ENCODE results near the gene CHRM5.

Gene CHRM5

GRCh38 chr15:34065941-34066340 is 97.6 kb downstream of the CHRM5 start:
- no peak for TF ChIP-seq CTCF (IDR thresholded peaks at IDR 0.05; ENCODE audit: low read depth, low read length)
- DNase-seq (ENCODE audit: extremely low read depth, low read depth), result no peak

- DNase-seq (ENCODE audit: extremely low read depth, low read depth), result no peak
- no peak for TF ChIP-seq CTCF (IDR thresholded peaks at IDR 0.05; ENCODE audit: low read depth, low read length)
These were observed 101.7 kb downstream of the CHRM5 start for GRCh38 chr15:34070003-34070402.

GRCh38 chr15:34076785-34077184 is 108.5 kb downstream of the CHRM5 start:
- no peak for TF ChIP-seq CTCF (IDR thresholded peaks at IDR 0.05; ENCODE audit: low read depth, low read length)
- DNase-seq (ENCODE audit: extremely low read depth, low read depth), result no peak

- TF ChIP-seq CTCF (IDR thresholded peaks at IDR 0.05; ENCODE audit: low read depth, low read length), result no peak
- DNase-seq (ENCODE audit: extremely low read depth, low read depth), result no peak
These were observed 110.6 kb downstream of the CHRM5 start for GRCh38 chr15:34078900-34079299.

GRCh38 chr15:34079904-34080303 is 111.6 kb downstream of the CHRM5 start:
- no peak for TF ChIP-seq CTCF (IDR thresholded peaks at IDR 0.05; ENCODE audit: low read depth, low read length)
- DNase-seq (ENCODE audit: extremely low read depth, low read depth), result no peak

GRCh38 chr15:34084086-34084485 is 115.8 kb downstream of the CHRM5 start:
- no peak for DNase-seq (ENCODE audit: extremely low read depth, low read depth)
- no peak for TF ChIP-seq CTCF (IDR thresholded peaks at IDR 0.05; ENCODE audit: low read depth, low read length)

GRCh38 chr15:34085746-34086145 is 117.4 kb downstream of the CHRM5 start:
- DNase-seq (ENCODE audit: extremely low read depth, low read depth), result no peak
- no peak for TF ChIP-seq CTCF (IDR thresholded peaks at IDR 0.05; ENCODE audit: low read depth, low read length)

Data from AG09319 (cell line).